GM12891 (cell line): Measurements from ENCODE around the gene EYS.

ENCODE experiments used
- DNase-seq: peaks from one replicate; pipeline ENCODE4 v3.0.0; 2011; ENCODE audit warnings: low spot score; ENCODE audit not compliant: insufficient read length
- FAIRE-seq: peaks from 2 replicates; lab custom pipeline; 2011; peaks lifted over from hg19 to GRCh38; lab: Jason Lieb, UNC
- PAX5 ChIP-seq: IDR thresholded peaks from 2 replicates; pipeline ENCODE4 v1.6.1; 2011; ENCODE audit warnings: low read length, moderate library complexity, mild to moderate bottlenecking; ENCODE audit not compliant: insufficient read depth, severe bottlenecking
- POLR2A ChIP-seq: IDR thresholded peaks from 2 replicates; pipeline ENCODE4 v1.6.1; 2011; ENCODE audit warnings: low read depth, low read length, control low read depth
- POLR2AphosphoS5 ChIP-seq: IDR thresholded peaks from 2 replicates; pipeline ENCODE4 v1.6.1; 2011; ENCODE audit warnings: low read depth, low read length, control low read depth
- POU2F2 ChIP-seq: IDR thresholded peaks from 2 replicates; pipeline ENCODE4 v1.6.1; 2011; ENCODE audit warnings: low read depth, mild to moderate bottlenecking, control low read depth, low read length, moderate library complexity
- SPI1 ChIP-seq: IDR thresholded peaks from 2 replicates; pipeline ENCODE4 v1.6.1; 2011; ENCODE audit warnings: low read depth, low read length, control low read depth
- TAF1 ChIP-seq: IDR thresholded peaks from 2 replicates; pipeline ENCODE4 v1.6.1; 2011; ENCODE audit warnings: low read depth, low read length, control low read depth

Gene EYS

DNA sequence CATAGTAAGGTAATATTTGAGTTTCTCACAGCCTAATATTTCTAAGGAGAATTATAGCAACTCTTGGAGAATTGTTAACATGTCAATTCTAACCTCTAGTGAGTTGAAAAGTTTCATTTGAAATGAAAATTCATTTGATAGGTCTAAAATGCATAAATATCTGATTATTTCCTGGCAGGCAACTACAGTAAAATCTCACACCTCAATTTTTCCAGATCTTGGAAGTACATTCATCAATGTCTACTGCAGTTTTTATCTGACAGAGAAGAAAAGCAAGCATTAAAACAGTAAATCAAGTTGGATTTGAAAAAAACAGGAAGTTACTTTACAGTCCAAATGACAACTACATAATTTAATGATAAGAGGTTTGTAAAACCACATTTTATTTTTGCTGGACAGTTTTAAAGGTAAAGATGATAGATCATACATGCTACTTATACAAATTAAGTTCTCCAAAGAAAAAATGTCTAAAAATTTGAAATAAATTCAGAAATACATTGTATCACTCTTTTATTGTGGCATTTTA is 631.3 kb downstream of the EYS start:
- FAIRE-seq (no peak), DNase-seq (no peak)
- TF ChIP-seq POLR2A (no peak), PAX5 (no peak), POU2F2 (no peak), SPI1 (no peak), POLR2AphosphoS5 (no peak)

DNA sequence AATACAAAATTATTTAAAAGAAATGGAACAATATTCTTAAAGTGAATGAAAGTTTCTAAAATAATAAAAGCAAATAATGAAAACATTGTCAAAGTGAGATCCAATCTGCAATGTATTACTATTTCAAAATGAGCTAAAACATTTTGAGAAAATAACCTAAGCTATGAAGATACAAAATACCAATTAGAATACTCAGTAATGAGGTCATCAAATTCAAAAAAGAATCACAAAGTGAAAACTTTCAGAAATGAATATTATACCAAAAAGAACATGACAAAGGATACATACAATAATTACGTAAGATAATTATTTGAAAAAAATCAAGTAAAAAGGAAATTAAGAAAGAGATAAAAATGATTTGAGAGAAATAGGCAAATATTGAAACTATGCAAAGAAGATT is 634.5 kb downstream of the EYS start:
- TF ChIP-seq POLR2A, result no peak
- TF ChIP-seq POLR2AphosphoS5, result no peak
- TF ChIP-seq PAX5, result no peak
- TF ChIP-seq POU2F2, result no peak
- no peak for TF ChIP-seq TAF1
- TF ChIP-seq SPI1, result no peak
- DNase-seq, result no peak
- FAIRE-seq, result no peak

DNA sequence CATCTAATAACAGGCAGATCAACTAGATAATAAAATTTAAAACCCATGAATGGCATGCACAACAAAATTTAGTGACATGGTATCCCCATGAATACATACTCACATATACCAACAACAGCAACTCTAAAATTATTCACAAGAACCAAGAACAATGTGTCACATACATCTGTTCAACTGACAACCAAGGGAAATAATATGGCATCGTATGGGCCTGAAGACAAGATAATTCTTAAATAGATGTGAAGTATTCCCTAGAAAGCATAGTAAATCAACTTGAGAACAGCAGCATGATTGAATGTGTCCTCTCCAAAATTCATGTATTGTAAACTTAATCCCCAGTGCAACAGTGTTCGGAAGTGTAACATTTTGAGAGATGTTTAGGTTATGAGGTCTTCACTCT is 635.5 kb downstream of the EYS start:
- no peak for TF ChIP-seq PAX5
- TF ChIP-seq POU2F2, result no peak
- TF ChIP-seq TAF1, result no peak
- TF ChIP-seq POLR2AphosphoS5, result no peak
- TF ChIP-seq POLR2A, result no peak
- no peak for TF ChIP-seq SPI1
- FAIRE-seq (no peak), DNase-seq (no peak)

- DNase-seq (no peak), FAIRE-seq (no peak)
- TF ChIP-seq TAF1 (no peak), SPI1 (no peak), POLR2A (no peak), PAX5 (no peak), POLR2AphosphoS5 (no peak)
Measured at GRCh38 chr6:65064844-65065243, 642.2 kb downstream of the EYS start.

DNA sequence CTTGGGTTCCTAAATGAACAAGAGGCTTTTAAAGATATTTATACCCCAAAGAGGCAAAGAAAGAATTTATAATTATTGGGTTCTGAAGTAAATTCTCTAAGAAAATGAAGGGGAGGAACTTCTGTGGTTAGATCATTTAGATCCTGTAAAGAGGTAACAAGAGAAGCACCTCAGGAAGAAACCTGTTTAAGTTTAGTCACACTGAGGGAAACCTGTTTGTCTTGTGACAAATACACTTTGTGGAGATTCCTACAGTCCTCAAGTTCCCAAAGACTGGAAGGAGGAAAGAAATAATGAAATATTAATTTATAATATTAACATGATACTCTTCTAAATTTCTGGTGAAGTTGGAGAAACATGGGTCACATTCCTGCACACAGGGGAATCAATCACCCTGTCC is 647.5 kb downstream of the EYS start:
- DNase-seq (no peak), FAIRE-seq (no peak)
- TF ChIP-seq PAX5, result no peak
- no peak for TF ChIP-seq SPI1
- no peak for TF ChIP-seq POU2F2
- no peak for TF ChIP-seq POLR2AphosphoS5
- TF ChIP-seq POLR2A, result no peak
- no peak for TF ChIP-seq TAF1

DNA sequence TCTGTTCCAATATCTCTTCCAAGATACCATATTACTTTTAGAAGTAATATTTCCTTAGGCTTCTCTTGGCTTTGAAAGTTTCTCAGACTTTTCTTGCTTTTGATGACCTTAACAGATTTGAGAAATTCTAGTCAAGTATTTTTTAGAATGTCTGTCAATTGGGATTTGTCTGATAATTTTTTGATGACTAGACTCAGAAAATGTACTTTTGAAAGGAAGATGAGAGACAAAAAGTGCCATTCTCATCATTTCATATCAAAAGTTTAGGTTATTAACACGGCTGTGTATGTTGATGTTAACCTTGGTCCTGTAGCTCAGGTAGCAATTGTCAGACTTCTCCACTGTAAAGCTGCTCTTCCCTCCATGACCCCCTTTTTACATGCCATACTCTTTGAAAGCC is 651.5 kb downstream of the EYS start:
- no peak for FAIRE-seq
- TF ChIP-seq SPI1, result no peak
- TF ChIP-seq POLR2A, result no peak
- no peak for TF ChIP-seq POU2F2
- no peak for TF ChIP-seq TAF1
- no peak for DNase-seq

DNA sequence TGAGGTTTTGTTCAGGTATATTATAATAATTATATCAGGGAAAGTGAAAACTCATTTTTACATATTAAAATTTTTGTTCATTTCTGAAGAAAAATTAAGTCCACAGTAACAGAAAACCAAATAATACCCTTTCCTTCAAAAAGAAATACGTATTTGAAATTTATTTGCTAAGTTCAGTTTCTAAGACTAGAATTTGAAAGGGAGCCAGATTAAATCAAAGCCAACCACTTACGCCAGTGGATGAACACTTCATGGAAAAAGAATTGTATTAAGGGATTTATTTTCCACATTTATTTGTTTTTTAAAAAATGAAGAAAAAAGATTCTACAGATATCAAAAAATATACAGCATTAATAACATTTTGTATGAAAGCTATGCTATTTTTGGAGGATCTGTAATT is 654.4 kb downstream of the EYS start:
- DNase-seq (no peak), FAIRE-seq (no peak)
- TF ChIP-seq SPI1, result no peak
- no peak for TF ChIP-seq POU2F2
- no peak for TF ChIP-seq PAX5
- no peak for TF ChIP-seq TAF1
- TF ChIP-seq POLR2AphosphoS5, result no peak
- TF ChIP-seq POLR2A, result no peak

GRCh38 chr6:65045801-65046200 is 661.2 kb downstream of the EYS start:
- FAIRE-seq, result no peak
- no peak for DNase-seq
- no peak for TF ChIP-seq SPI1
- no peak for TF ChIP-seq POU2F2
- TF ChIP-seq TAF1, result no peak
- TF ChIP-seq POLR2AphosphoS5, result no peak
- TF ChIP-seq POLR2A, result no peak
- no peak for TF ChIP-seq PAX5

DNA sequence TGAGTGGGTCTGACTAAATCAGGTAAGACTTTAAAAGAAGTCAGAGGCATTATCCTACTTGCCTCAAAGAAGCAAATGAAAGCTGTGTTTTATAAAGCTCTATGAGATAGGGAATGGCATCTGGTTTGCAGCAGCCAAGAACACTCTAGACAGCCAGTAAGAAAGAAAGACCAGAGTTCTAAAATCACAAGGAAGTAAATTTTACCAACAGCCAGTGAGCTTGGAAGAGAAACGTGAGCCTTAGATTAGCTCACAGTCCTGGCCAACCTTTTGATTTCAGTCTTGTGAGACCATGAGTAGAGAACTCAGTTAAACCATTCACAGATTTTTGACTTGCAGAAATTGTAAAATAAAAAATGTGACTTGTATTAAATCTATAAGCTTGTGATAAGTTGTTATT is 693.0 kb downstream of the EYS start:
- no peak for DNase-seq
- TF ChIP-seq SPI1, result no peak
- TF ChIP-seq TAF1, result no peak
- no peak for TF ChIP-seq POLR2AphosphoS5
- TF ChIP-seq POU2F2, result no peak
- TF ChIP-seq PAX5, result no peak
- TF ChIP-seq POLR2A, result no peak
- FAIRE-seq, result no peak

GRCh38 chr6:65006788-65007187 is 700.2 kb downstream of the EYS start:
- no peak for DNase-seq
- TF ChIP-seq TAF1 (no peak), POLR2AphosphoS5 (no peak), POLR2A (no peak), POU2F2 (no peak), PAX5 (no peak), SPI1 (no peak)
- no peak for FAIRE-seq
